Activated CD8-positive, alpha-beta T cell treated with anti-CD3 and anti-CD28 coated beads for 36 hours (primary cell): ENCODE results near the gene SLC9A6. TPM values are rescaled to one million over a fixed set of nuclear protein-coding genes. Genes with fewer than 3 reads are reported as not detected.
"Not testable (repeated sequence)": the region's sequence is repeated elsewhere in the genome, so short reads cannot be mapped to it uniquely, and the experiment has no call there.

Experiments
- ATAC-seq: fragments of 200-7000 bp; cut with Tn5 transposase; one replicate; pipeline ENCODE4 v1.10.0; 2021; ENCODE audit warnings: mild to moderate bottlenecking, moderate library complexity
- CTCF ChIA-PET: fragments of 350-600 bp; sonication (Branson Sonifier 250); formaldehyde crosslinking; loops from one replicate; lab custom pipeline; 2021; ENCODE audit warnings: antibody characterized with exemption; lab: Charles Lee
- POLR2A ChIA-PET: fragments of 350-600 bp; sonication (Branson Sonifier 250); formaldehyde crosslinking; loops from one replicate; lab custom pipeline; 2021; ENCODE audit warnings: antibody characterized with exemption; lab: Charles Lee
- DNase-seq: peaks from one replicate; pipeline ENCODE4 v3.0.0-alpha.2; 2020
- H3K27ac Mint-ChIP-seq: one replicate; pipeline ENCODE4 v1.8.0; 2021; ENCODE audit warnings: mild to moderate bottlenecking, mixed read lengths
- H3K27me3 Mint-ChIP-seq: one replicate; pipeline ENCODE4 v1.8.0; 2021; ENCODE audit warnings: mixed read lengths
- H3K36me3 Mint-ChIP-seq: one replicate; pipeline ENCODE4 v1.8.0; 2021; ENCODE audit warnings: low read depth, mixed read lengths
- H3K4me1 Mint-ChIP-seq: one replicate; pipeline ENCODE4 v1.8.0; 2021; ENCODE audit warnings: low read depth, mixed read lengths
- H3K4me3 Mint-ChIP-seq: one replicate; pipeline ENCODE4 v1.8.0; 2021; ENCODE audit warnings: mild to moderate bottlenecking, moderate library complexity, mixed read lengths
- H3K9me3 Mint-ChIP-seq: one replicate; pipeline ENCODE4 v1.8.0; 2021; ENCODE audit warnings: mixed read lengths
- intact Hi-C: fragments of 100-400 bp; cut with micrococcal nuclease; formaldehyde crosslinking; loops from one replicate; pipeline ENCODE4 v1.10.0; 2022
- total RNA-seq, 2 experiments: library from RNA; stranded (reverse); gene quantifications; one replicate each; pipeline ENCODE4 v1.2.3, GENCODE V29; 2021
- TF ChIP-seq, protein P1 (sequence below): fragments of 200-600 bp; IDR thresholded peaks from one replicate; pipeline ENCODE4 v1.8.0; 2022; ENCODE audit warnings: antibody characterized with exemption, mild to moderate bottlenecking

SLC9A6 gene
- total RNA-seq, 2 experiments from 2014 or later: 8.7 to 11.3 TPM

DNA sequence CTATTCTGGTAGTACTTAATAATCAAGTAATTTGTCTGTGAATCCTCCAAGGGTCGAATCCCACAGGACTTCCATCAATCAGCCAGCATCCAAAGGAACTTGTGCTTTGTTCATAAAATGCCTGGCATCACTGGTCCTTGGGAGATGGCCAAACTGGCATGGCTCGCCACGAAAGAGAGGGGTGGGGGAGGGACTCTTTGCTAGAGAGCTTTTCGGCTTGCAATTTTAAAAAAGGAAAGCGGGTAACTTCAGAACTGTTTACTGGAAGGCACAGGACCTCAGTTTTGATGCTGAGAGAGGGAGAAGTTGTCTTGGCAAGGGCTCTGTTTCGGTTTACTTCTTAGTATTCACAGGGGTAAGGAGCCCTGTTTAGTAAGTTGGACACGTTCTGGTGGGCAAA is 82.7 kb downstream of the SLC9A6 start:
- Mint-ChIP-seq H3K36me3 (no peaks in the 10 kb centered on the region), H3K4me1 (peaks cover 21% of the 10 kb centered on the region), H3K27ac (no peak overlapping the region), H3K4me3 (no peak overlapping the region), H3K9me3 (no peaks in the 10 kb centered on the region), H3K27me3 (no peaks in the 10 kb centered on the region)
- CTCF ChIA-PET: no interaction called here
- TF ChIP-seq, protein P1, sequence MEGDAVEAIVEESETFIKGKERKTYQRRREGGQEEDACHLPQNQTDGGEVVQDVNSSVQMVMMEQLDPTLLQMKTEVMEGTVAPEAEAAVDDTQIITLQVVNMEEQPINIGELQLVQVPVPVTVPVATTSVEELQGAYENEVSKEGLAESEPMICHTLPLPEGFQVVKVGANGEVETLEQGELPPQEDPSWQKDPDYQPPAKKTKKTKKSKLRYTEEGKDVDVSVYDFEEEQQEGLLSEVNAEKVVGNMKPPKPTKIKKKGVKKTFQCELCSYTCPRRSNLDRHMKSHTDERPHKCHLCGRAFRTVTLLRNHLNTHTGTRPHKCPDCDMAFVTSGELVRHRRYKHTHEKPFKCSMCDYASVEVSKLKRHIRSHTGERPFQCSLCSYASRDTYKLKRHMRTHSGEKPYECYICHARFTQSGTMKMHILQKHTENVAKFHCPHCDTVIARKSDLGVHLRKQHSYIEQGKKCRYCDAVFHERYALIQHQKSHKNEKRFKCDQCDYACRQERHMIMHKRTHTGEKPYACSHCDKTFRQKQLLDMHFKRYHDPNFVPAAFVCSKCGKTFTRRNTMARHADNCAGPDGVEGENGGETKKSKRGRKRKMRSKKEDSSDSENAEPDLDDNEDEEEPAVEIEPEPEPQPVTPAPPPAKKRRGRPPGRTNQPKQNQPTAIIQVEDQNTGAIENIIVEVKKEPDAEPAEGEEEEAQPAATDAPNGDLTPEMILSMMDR: no peak
- POLR2A ChIA-PET: no interaction called here
- no peak for DNase-seq
- intact Hi-C loops: no loop called here
- no peak for ATAC-seq

DNA sequence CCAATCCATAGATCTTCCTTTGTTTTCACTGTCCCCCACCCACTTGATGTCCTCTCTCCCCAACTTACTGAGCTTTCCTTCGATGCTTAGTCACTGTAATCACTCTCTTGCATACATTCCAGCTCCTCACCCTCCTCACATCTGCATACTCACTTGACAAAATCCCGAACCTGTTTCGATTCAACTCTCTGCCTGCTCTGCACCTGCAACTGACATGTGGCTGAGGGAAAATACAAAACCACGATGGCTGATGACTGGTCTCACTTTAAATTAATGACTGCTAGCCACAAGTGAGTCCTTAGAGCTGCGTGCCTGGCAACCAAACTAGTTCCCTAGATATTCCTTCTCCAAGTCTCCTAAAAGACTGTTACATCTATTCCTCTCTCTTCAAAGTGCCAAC is 91.7 kb downstream of the SLC9A6 start:
- no peak for ATAC-seq
- Mint-ChIP-seq H3K4me1 (no peaks in the 10 kb centered on the region), H3K27me3 (no peaks in the 10 kb centered on the region), H3K4me3 (no peak overlapping the region), H3K27ac (no peak overlapping the region), H3K9me3 (no peaks in the 10 kb centered on the region), H3K36me3 (no peaks in the 10 kb centered on the region)
- no peak for DNase-seq
- POLR2A ChIA-PET: interaction anchor here (0.6 kb wide), 1 partner anchor 27 kb away, joined by 3 read pairs; no protein-coding TSS in a partner anchor
- TF ChIP-seq, protein P1: no peak
- intact Hi-C loops: no loop called here
- CTCF ChIA-PET: no interaction called here

DNA sequence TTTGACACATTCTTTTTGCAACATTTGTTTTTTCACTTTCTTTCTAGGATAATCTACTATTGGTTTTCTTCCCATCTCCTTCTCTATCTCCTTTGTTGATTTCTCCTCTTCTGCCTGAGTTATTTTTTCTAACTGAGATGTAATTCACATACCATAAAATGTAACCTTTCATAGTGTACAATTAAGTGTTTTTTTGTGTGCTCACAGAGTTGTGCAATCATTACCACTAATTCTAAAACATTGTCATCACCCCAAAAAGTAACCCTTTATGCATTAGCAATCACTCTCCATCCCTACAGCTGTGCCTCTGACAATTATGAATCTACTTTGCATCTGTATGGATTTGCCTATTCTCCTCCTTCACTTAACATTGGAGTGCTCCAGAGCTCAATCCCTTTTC is 95.5 kb downstream of the SLC9A6 start:
- ChIA-PET CTCF (no interaction called here), POLR2A (no interaction called here)
- Mint-ChIP-seq H3K4me3 (no peak overlapping the region), H3K27me3 (no peaks in the 10 kb centered on the region), H3K27ac (no peak overlapping the region), H3K9me3 (no peaks in the 10 kb centered on the region), H3K36me3 (no peaks in the 10 kb centered on the region), H3K4me1 (no peaks in the 10 kb centered on the region)
- DNase-seq: no peak
- no peak for ATAC-seq
- TF ChIP-seq, protein P1: no peak
- intact Hi-C loops: no loop called here

DNA sequence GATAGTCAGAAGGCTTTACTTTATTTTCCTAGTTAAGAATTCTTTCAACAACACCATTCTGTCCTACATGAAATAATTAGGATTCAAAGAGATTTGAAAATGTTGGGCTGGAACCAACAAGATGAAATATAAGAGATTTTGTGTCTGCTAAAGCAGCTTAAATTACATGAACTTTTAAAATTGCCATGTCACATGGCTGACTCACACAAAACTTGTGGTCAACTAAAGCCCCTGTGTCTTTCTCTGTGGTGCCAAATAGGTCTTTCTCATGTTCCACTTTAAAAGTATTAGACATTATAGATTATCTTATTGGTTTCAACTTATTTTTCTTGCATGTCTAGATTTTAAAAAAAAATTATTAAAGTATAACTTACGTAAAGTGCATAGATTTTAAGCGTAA is 101.3 kb downstream of the SLC9A6 start:
- intact Hi-C loops: no loop called here
- no peaks in the 10 kb centered on the region for H3K27me3 Mint-ChIP-seq
- TF ChIP-seq, protein P1: no peak
- no peak for DNase-seq
- no peak overlapping the region for H3K4me3 Mint-ChIP-seq
- no peak overlapping the region for H3K27ac Mint-ChIP-seq
- no peaks in the 10 kb centered on the region for H3K4me1 Mint-ChIP-seq
- POLR2A ChIA-PET: no interaction called here
- ATAC-seq: no peak
- CTCF ChIA-PET: no interaction called here
- H3K36me3 Mint-ChIP-seq: no peaks in the 10 kb centered on the region
- no peaks in the 10 kb centered on the region for H3K9me3 Mint-ChIP-seq

DNA sequence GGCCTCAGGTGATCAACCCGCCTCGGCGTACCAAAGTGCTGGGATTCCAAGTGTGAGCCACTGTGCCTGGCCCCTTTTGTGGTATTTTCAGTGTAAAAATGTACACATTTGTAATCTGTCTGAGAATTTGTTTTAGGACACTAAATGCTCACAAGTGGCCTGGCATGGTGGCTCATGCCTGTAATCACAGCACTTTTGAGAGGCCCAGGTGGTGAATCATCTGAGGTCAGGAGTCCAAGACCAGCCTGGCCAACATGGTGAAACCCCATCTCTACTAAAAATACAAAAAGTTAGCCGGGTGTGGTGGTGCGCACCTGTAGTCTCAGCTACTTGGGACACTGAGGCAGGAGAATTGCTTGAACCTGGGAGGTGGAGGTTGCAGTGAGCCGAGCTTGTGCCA is 106.7 kb downstream of the SLC9A6 start:
- H3K9me3 Mint-ChIP-seq, ATAC-seq, H3K27ac Mint-ChIP-seq, intact Hi-C loops, H3K4me3 Mint-ChIP-seq, H3K36me3 Mint-ChIP-seq, DNase-seq, H3K4me1 Mint-ChIP-seq, CTCF ChIA-PET, H3K27me3 Mint-ChIP-seq, POLR2A ChIA-PET: not testable (repeated sequence)

DNA sequence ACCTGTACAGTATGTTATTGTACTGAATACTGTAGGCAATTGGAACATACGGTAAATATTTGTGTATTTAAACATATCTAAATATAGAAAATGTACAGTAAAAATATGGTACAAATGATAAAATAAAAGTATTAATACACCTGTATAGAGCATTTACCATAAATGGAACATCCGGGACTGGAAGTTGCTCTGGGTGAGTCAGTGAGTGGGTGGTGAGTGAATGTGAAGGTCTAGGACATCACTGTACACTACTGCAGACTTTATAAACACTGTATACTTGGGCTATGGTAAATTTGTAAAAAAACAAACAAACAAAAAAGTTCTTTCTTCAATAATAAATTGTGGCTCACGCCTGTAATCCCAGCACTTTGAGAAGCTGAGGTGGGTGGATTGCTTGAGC is 109.7 kb downstream of the SLC9A6 start:
- POLR2A ChIA-PET: interaction anchor here (0.6 kb wide), 1 partner anchor 747 kb away, joined by 3 read pairs; no protein-coding TSS in a partner anchor
- H3K36me3 Mint-ChIP-seq: no peaks in the 10 kb centered on the region
- no peak for DNase-seq
- ATAC-seq: no peak
- CTCF ChIA-PET: no interaction called here
- TF ChIP-seq, protein P1: no peak
- no peaks in the 10 kb centered on the region for H3K27me3 Mint-ChIP-seq
- no peak overlapping the region for H3K4me3 Mint-ChIP-seq
- no peaks in the 10 kb centered on the region for H3K4me1 Mint-ChIP-seq
- intact Hi-C loops: no loop called here
- no peak overlapping the region for H3K27ac Mint-ChIP-seq
- no peaks in the 10 kb centered on the region for H3K9me3 Mint-ChIP-seq
